Adrenal gland (tissue), 12 donors: ENCODE data around the gene CACNA1H. TPM values are rescaled to one million over a fixed set of nuclear protein-coding genes. Genes with fewer than 3 reads are reported as not detected.

ENCODE experiments used
- DNase-seq, 7 donors: peaks; one replicate each; pipeline ENCODE4 v3.0.0-alpha.2; 2019 to 2020
- H3K27ac ChIP-seq, 5 donors: fragments of 200-600 bp; sonication (generic) in 4 of 5; 1 replicate in 3 of 5; 2 replicates in 2 of 5; pipeline versions ENCODE4 v1.5.1 to v1.8.0; 2016 to 2020; ENCODE audit warnings: mild to moderate bottlenecking in 1 of 5
- H3K27me3 ChIP-seq: fragments of 200-600 bp; 2 replicates; pipeline ENCODE4 v1.8.0; 2021
- H3K36me3 ChIP-seq, 2 donors: fragments of 200-600 bp; replicated peaks in 1 of 2; 1 replicate in 1 of 2; 2 replicates in 1 of 2; pipeline versions ENCODE4 v1.5.1 to v1.8.0; 2018 to 2022
- H3K4me1 ChIP-seq, 2 donors: fragments of 200-600 bp; replicated peaks in 1 of 2; 1 replicate in 1 of 2; 2 replicates in 1 of 2; pipeline versions ENCODE4 v1.5.1 to v1.8.0; 2018 to 2021
- H3K4me3 ChIP-seq, 4 donors: fragments of 200-600 bp; sonication (generic) in 3 of 4; one replicate each; pipeline ENCODE4 v1.5.1; 2016 to 2018
- H3K9me3 ChIP-seq, 3 donors: fragments of 200-600 bp; sonication (generic) in 1 of 3; replicated peaks in 1 of 3; 1 replicate in 2 of 3; 2 replicates in 1 of 3; pipeline versions ENCODE4 v1.5.1 to v1.8.0; 2016 to 2021
- POLR2A ChIP-seq, 2 donors: fragments of 450-650 bp; IDR thresholded peaks; one replicate each; pipeline ENCODE4 v1.6.1; 2017; ENCODE audit warnings: antibody characterized with exemption in 2 of 2, mild to moderate bottlenecking in 2 of 2, moderate library complexity in 1 of 2
- WGBS, 4 donors: extraction: QIAGEN DNeasy Blood & Tissue Kit in 2 of 4; methylation state at CpG; one replicate each; pipeline versions ENCODE4 v1.1.5 to v1.1.7; 2013 to 2017; 5-methylcytosine and 5-hydroxymethylcytosine counted together
- intact Hi-C, 2 donors: fragments of 100-400 bp; cut with DNase I; formaldehyde crosslinking; loops; one replicate each; pipeline versions ENCODE4 v1.14.1 to v1.15.0; 2022 to 2023
- polyA plus RNA-seq, 3 donors: library from polyadenylated mRNA; stranded (reverse); fragments of 200-250 nt in 2 of 3; fragments of 350-450 nt in 1 of 3; fragmentation: Illumina TruSeq in 1 of 3; extraction: RNeasy Lipid Tissue Mini Kit (QIAGEN cat#74804) in 1 of 3; gene quantifications; one replicate each; pipeline ENCODE4 v1.2.3, GENCODE V29; 2013 to 2014
- total RNA-seq, 9 donors: library from RNA; depleted of rRNA in 4 of 9; stranded (reverse); fragments of >200 nt in 4 of 9; fragments of 120-200 nt in 1 of 9; fragmentation: NEBNext Ultra II Directional in 1 of 9; extraction: Animal tissue kit (Norgen Biotek cat#: 25700) in 1 of 9; gene quantifications; one replicate each; pipeline versions ENCODE4 v1.1.0 to v1.2.4, GENCODE V29; 2013 to 2023
- TF ChIP-seq, protein P1 (sequence below), 6 experiments: fragments of 450-650 bp in 4 of 6; fragments of 200-600 bp in 2 of 6; sonication (generic) in 1 of 6; IDR thresholded peaks; 1 replicate in 5 of 6; 2 replicates in 1 of 6; pipeline versions ENCODE4 v1.5.1 to v1.8.0; 2016 to 2021; ENCODE audit warnings: antibody characterized with exemption in 6 of 6, mild to moderate bottlenecking in 2 of 6, moderate library complexity in 1 of 6
- donor health status: healthy with polysubstance abuse.
- donor health status: Bipolar disorder and iron deficiency.
- donor health status: DM: yes; HTN: yes; CAD: no.
- donor health status: DM: no; HTN: no; CAD: no.
- donor health status: DM: no; HTN: no; CAD: no.
- donor health status: DM: yes; HTN: yes; CAD: no.

Gene CACNA1H
- total and polyA plus RNA-seq, 12 donors: 14.0 to 121 (median 34.9) TPM

DNA sequence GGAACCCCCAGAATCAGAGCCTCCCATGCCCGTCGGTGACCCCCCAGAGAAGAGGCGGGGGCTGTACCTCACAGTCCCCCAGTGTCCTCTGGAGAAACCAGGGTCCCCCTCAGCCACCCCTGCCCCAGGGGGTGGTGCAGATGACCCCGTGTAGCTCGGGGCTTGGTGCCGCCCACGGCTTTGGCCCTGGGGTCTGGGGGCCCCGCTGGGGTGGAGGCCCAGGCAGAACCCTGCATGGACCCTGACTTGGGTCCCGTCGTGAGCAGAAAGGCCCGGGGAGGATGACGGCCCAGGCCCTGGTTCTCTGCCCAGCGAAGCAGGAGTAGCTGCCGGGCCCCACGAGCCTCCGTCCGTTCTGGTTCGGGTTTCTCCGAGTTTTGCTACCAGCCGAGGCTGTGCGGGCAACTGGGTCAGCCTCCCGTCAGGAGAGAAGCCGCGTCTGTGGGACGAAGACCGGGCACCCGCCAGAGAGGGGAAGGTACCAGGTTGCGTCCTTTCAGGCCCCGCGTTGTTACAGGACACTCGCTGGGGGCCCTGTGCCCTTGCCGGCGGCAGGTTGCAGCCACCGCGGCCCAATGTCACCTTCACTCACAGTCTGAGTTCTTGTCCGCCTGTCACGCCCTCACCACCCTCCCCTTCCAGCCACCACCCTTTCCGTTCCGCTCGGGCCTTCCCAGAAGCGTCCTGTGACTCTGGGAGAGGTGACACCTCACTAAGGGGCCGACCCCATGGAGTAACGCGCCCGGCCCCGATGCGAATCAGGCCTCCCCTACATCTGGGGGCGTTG, 68.1 kb downstream of the CACNA1H start:
- H3K9me3 ChIP-seq: no peaks in the 10 kb centered on the region
- 84 to 91% (median 87%) methylated on average over 21 to 48 of the region's 48 CpGs for WGBS, 4 donors
- TF ChIP-seq, protein P1, sequence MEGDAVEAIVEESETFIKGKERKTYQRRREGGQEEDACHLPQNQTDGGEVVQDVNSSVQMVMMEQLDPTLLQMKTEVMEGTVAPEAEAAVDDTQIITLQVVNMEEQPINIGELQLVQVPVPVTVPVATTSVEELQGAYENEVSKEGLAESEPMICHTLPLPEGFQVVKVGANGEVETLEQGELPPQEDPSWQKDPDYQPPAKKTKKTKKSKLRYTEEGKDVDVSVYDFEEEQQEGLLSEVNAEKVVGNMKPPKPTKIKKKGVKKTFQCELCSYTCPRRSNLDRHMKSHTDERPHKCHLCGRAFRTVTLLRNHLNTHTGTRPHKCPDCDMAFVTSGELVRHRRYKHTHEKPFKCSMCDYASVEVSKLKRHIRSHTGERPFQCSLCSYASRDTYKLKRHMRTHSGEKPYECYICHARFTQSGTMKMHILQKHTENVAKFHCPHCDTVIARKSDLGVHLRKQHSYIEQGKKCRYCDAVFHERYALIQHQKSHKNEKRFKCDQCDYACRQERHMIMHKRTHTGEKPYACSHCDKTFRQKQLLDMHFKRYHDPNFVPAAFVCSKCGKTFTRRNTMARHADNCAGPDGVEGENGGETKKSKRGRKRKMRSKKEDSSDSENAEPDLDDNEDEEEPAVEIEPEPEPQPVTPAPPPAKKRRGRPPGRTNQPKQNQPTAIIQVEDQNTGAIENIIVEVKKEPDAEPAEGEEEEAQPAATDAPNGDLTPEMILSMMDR (IDR thresholded peaks at IDR 0.05): no peak
- TF ChIP-seq POLR2A (IDR thresholded peaks at IDR 0.05): no peak
- intact Hi-C loops: no loop called here
- H3K4me1 ChIP-seq: no peaks in the 10 kb centered on the region
- no peak overlapping the region for H3K4me3 ChIP-seq
- no peak overlapping the region for H3K27ac ChIP-seq
- no peaks in the 10 kb centered on the region for H3K27me3 ChIP-seq
- DNase-seq: no peak
- H3K36me3 ChIP-seq: peaks cover 0 to 15% of the 10 kb centered on the region in 2 donors

DNA sequence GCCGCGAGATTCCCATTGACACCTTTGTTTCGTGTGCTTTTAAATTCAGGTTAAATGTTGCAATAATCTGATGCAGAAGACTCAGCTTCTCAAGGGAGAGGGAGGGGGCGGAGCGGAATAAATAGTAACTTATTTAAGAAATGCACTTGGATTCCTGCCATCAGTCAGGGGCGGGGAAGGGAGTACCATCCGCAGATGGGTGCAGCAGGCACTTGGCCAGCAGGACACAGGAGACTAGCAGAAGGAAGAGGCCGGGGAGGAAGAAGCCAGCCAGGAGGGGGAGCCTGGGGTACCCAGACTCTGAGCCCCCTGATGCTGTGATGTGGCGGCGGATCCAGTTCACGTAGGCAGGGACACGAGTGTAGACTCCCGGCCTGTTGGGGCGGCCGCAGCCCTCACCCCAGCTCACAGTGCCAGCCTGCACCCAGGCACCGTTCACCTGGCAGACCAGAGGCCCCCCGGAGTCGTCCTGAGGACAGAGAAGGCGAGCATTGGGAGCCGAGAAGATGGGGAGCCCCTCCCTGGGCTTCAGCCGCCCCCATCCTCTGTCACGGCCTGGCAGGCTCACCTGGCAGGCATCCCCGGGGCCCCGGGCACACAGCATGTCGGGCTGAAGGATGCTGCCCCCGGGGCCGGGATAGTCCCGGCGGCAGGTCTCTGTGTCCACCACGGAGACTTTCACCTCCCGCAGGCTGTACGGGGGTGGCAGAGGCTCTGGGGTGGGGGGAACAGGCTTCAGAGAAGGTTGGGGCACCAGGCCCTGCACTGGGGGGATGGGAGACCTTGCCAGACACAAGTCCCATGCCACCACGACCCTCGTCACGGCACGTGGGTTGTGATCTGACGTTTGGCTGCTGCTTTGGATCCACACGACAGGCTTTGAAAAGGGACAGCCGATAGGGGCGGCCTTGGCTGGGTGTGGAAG, 69.0 kb downstream of the CACNA1H start:
- 82 to 86% (median 85%) methylated on average over 23 to 40 of the region's 40 CpGs for WGBS, 4 donors
- Histone ChIP-seq H3K4me3 (no peak overlapping the region), H3K9me3 (no peaks in the 10 kb centered on the region), H3K27ac (no peak overlapping the region), H3K36me3 (peaks cover 0 to 13% of the 10 kb centered on the region in 2 donors), H3K4me1 (no peaks in the 10 kb centered on the region), H3K27me3 (no peaks in the 10 kb centered on the region)
- intact Hi-C loops: no loop called here
- TF ChIP-seq, protein P1 (IDR thresholded peaks at IDR 0.05): no peak
- DNase-seq: no peak

DNA sequence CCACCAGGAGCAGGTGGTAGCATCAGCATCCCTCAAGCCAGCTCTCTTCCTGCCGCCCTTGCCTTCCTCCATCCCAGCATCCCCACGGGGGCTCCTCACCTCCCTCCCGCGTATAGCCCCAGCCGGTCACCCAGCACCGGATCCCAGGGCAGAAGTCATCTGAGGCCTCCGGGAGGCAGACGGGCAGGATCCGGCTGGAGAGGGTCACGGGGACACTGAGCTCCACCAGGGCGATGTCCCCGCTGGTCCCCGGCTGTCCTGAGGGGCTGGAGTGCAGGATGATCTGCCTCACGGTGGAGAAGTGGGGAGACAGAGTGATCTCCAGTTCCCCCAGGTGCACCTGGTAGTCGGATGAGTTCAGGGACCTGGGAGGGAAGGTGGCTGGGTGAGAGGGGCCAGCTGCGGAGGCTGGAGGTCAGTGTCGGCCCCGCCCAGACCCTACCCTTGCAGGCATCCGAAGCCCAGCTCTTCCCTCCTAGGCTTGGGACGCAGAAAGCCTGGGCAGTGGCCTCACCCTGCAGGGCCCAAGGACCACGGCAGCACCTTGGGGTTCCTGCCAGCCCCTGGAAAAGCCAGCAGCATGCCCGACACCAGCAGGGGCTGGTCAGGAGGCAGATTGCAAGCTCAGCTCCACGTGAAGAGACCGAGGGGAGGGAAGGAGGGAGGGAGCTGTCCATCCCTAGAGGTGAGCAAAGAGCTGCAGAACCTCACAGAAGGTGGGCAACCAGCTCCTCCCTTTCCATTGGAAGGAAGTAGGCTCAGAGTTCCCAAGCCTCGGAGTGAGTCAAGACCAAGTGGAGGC, 69.8 kb downstream of the CACNA1H start:
- 76 to 90% (median 77%) methylated on average over 6 to 25 of the region's 25 CpGs for WGBS, 4 donors
- no peak for TF ChIP-seq POLR2A (IDR thresholded peaks at IDR 0.05)
- TF ChIP-seq, protein P1 (IDR thresholded peaks at IDR 0.05): no peak
- Histone ChIP-seq H3K27me3 (no peaks in the 10 kb centered on the region), H3K4me3 (no peak overlapping the region), H3K4me1 (no peaks in the 10 kb centered on the region), H3K36me3 (peaks cover 0 to 4% of the 10 kb centered on the region in 2 donors), H3K27ac (no peak overlapping the region), H3K9me3 (no peaks in the 10 kb centered on the region)
- intact Hi-C loops: no loop called here
- no peak for DNase-seq
